OCI-LY1 (cell line): Measurements from ENCODE around the gene RTL1.

Source experiments
- H2AFZ ChIP-seq: fragments of 200-600 bp; sonication (generic), shearing (Covaris generic); 2 replicates; pipeline ENCODE4 v1.6.0; 2014; ENCODE audit warnings: antibody characterized with exemption, mild to moderate bottlenecking, low read length
- H3F3A ChIP-seq: fragments of 200-600 bp; sonication (generic), shearing (Covaris generic); 2 replicates; pipeline ENCODE4 v1.6.0; 2014; ENCODE audit warnings: mild to moderate bottlenecking, antibody characterized with exemption, low read length, moderate library complexity; ENCODE audit not compliant: insufficient read depth
- H3K27ac ChIP-seq: fragments of 200-600 bp; sonication (generic); 2 replicates; pipeline ENCODE4 v1.5.1; 2014; ENCODE audit warnings: low read length, mixed run types, mild to moderate bottlenecking, low read depth; ENCODE audit not compliant: poor library complexity, severe bottlenecking
- H3K27me3 ChIP-seq: fragments of 200-600 bp; sonication (generic); 2 replicates; pipeline ENCODE4 v1.6.0; 2014; ENCODE audit warnings: antibody characterized with exemption, mild to moderate bottlenecking, low read length, moderate library complexity; ENCODE audit not compliant: insufficient read depth
- H3K36me3 ChIP-seq: fragments of 200-600 bp; sonication (generic); 2 replicates; pipeline ENCODE4 v1.6.1; 2014; ENCODE audit warnings: mild to moderate bottlenecking, antibody characterized with exemption, low read length, moderate library complexity, mixed read lengths; ENCODE audit not compliant: insufficient read depth
- H3K4me1 ChIP-seq: fragments of 200-600 bp; sonication (generic); 2 replicates; pipeline ENCODE4 v1.5.1; 2014; ENCODE audit warnings: mild to moderate bottlenecking, low read length, moderate library complexity; ENCODE audit not compliant: insufficient read depth, severe bottlenecking
- H3K4me2 ChIP-seq: fragments of 200-600 bp; sonication (generic), shearing (Covaris generic); 2 replicates; pipeline ENCODE4 v1.6.1; 2014; ENCODE audit warnings: low read length
- H3K4me3 ChIP-seq: fragments of 200-600 bp; sonication (generic); 2 replicates; pipeline ENCODE4 v1.5.1; 2014; ENCODE audit warnings: low read length, low read depth, mild to moderate bottlenecking, mixed read lengths; ENCODE audit not compliant: poor library complexity, severe bottlenecking
- H3K79me2 ChIP-seq: fragments of 200-600 bp; shearing (Covaris generic); 2 replicates; pipeline ENCODE4 v1.6.1; 2016; ENCODE audit warnings: mixed run types, low read length, mixed read lengths; ENCODE audit not compliant: insufficient read depth
- H3K9ac ChIP-seq: fragments of 200-600 bp; sonication (generic), shearing (Covaris generic); 2 replicates; pipeline ENCODE4 v1.6.1; 2014; ENCODE audit warnings: mild to moderate bottlenecking, low read length, mixed read lengths
- H3K9me2 ChIP-seq: fragments of 200-600 bp; sonication (generic), shearing (Covaris generic); 2 replicates; pipeline ENCODE4 v1.6.1; 2014; ENCODE audit warnings: low read depth, mild to moderate bottlenecking, low read length, mixed read lengths
- H3K9me3 ChIP-seq: fragments of 200-600 bp; shearing (Covaris generic); 2 replicates; pipeline ENCODE4 v1.6.1; 2014; ENCODE audit warnings: low read length, mixed read lengths
- H4K20me1 ChIP-seq: fragments of 200-600 bp; sonication (generic), shearing (Covaris generic); 2 replicates; pipeline ENCODE4 v1.6.0; 2016; ENCODE audit warnings: mild to moderate bottlenecking, low read length; ENCODE audit not compliant: insufficient read depth
- EZH2 ChIP-seq: fragments of 200-600 bp; sonication (generic), shearing (Covaris generic); IDR thresholded peaks from 2 replicates; pipeline ENCODE4 v1.8.0; 2017; ENCODE audit warnings: borderline replicate concordance, mixed run types, mild to moderate bottlenecking, antibody characterized with exemption, low read length, moderate library complexity, mixed read lengths
- TF ChIP-seq, protein P1 (sequence below): fragments of 200-600 bp; sonication (generic), shearing (Covaris generic); IDR thresholded peaks from 2 replicates; pipeline ENCODE4 v1.5.1; 2017; ENCODE audit warnings: mild to moderate bottlenecking, antibody characterized with exemption, low read length, moderate library complexity, mixed read lengths

The RTL1 gene

DNA sequence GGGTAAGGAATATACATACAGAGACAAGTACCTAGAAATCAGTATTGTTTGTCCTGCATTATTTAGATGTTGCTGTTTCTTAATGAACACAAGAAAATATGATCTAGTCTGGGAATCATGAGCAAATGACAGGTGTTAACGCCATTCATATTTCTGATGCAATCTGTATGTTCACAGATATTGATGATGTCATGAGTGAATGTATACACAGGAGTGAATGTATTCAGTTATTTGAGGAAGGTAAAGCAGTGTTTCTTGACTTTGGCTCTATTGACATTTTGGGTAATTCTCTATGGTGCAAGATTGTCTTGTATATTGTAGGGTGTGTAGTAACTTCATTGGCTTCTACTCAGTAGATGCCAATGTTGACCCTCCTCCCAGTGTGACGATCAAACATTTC lies 26.7 kb upstream of the RTL1 start:
- H3K4me3 ChIP-seq = no peak overlapping the region
- H3F3A ChIP-seq = no peaks in the 10 kb centered on the region
- no peaks in the 10 kb centered on the region for H3K9me2 ChIP-seq
- no peaks in the 10 kb centered on the region for H3K36me3 ChIP-seq
- H3K9me3 ChIP-seq = no peaks in the 10 kb centered on the region
- no peak overlapping the region for H3K4me2 ChIP-seq
- no peaks in the 10 kb centered on the region for H3K79me2 ChIP-seq
- no peaks in the 10 kb centered on the region for H3K27me3 ChIP-seq
- no peak overlapping the region for H2AFZ ChIP-seq
- no peaks in the 10 kb centered on the region for H4K20me1 ChIP-seq
- no peaks in the 10 kb centered on the region for H3K4me1 ChIP-seq
- TF ChIP-seq EZH2 = no peak
- TF ChIP-seq, protein P1, sequence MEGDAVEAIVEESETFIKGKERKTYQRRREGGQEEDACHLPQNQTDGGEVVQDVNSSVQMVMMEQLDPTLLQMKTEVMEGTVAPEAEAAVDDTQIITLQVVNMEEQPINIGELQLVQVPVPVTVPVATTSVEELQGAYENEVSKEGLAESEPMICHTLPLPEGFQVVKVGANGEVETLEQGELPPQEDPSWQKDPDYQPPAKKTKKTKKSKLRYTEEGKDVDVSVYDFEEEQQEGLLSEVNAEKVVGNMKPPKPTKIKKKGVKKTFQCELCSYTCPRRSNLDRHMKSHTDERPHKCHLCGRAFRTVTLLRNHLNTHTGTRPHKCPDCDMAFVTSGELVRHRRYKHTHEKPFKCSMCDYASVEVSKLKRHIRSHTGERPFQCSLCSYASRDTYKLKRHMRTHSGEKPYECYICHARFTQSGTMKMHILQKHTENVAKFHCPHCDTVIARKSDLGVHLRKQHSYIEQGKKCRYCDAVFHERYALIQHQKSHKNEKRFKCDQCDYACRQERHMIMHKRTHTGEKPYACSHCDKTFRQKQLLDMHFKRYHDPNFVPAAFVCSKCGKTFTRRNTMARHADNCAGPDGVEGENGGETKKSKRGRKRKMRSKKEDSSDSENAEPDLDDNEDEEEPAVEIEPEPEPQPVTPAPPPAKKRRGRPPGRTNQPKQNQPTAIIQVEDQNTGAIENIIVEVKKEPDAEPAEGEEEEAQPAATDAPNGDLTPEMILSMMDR = no peak
- H3K9ac ChIP-seq = no peak overlapping the region
- no peak overlapping the region for H3K27ac ChIP-seq

DNA sequence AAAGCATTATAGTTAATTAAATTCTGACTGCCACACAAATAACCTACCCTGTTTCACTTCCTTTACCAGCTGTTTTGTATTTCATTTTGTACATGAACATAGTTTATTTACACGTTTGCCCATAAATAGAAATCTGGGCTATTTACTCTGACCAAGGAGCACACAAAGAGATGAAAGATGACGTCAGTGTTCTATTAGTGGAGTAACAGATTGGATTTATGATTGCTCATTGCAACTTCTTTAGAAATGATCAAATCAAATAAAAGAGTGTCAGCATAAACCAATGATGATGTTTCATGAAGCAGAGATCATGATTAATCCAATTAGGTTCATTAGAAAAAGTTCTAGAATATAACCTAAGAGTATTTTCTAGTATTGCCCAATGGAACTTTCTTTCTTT lies 12.0 kb upstream of the RTL1 start:
- no peak overlapping the region for H3K4me2 ChIP-seq
- H3K9me2 ChIP-seq = no peaks in the 10 kb centered on the region
- no peak for TF ChIP-seq EZH2
- TF ChIP-seq, protein P1 = no peak
- no peaks in the 10 kb centered on the region for H3K9me3 ChIP-seq
- no peak overlapping the region for H3K27ac ChIP-seq
- H3K4me1 ChIP-seq = no peaks in the 10 kb centered on the region
- no peak overlapping the region for H3K9ac ChIP-seq
- no peaks in the 10 kb centered on the region for H3K79me2 ChIP-seq
- H2AFZ ChIP-seq = no peak overlapping the region
- H3K4me3 ChIP-seq = no peak overlapping the region
- H4K20me1 ChIP-seq = no peaks in the 10 kb centered on the region
- no peaks in the 10 kb centered on the region for H3K27me3 ChIP-seq
- no peaks in the 10 kb centered on the region for H3F3A ChIP-seq
- H3K36me3 ChIP-seq = no peaks in the 10 kb centered on the region

DNA sequence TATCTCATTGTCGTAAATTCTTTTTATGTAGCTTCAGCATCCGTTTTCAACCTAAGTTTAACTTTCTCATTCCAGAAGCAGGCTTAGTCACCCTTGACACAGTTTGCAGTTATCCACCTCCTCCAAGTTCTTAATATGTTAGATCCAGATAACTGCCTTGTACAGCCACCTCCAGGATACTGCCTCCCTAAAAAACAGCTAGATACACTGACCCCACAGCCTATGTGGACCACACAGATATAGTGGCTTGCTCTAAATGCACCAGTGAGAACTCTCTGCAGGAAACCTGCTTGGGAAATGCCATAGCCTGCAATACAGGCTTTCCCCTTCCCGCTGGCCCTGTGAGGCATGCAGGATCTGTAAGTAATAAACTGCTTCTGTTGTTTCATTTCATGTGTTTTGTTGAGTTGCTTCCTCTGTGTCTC lies 11.1 kb upstream of the RTL1 start:
- H3K4me1 ChIP-seq = no peaks in the 10 kb centered on the region
- H3K79me2 ChIP-seq = no peaks in the 10 kb centered on the region
- H2AFZ ChIP-seq = no peak overlapping the region
- no peak overlapping the region for H3K27ac ChIP-seq
- no peaks in the 10 kb centered on the region for H3K9me2 ChIP-seq
- no peak overlapping the region for H3K4me3 ChIP-seq
- H3K27me3 ChIP-seq = no peaks in the 10 kb centered on the region
- no peaks in the 10 kb centered on the region for H4K20me1 ChIP-seq
- H3K9ac ChIP-seq = no peak overlapping the region
- TF ChIP-seq EZH2 = no peak
- TF ChIP-seq, protein P1 = no peak
- H3K4me2 ChIP-seq = no peak overlapping the region
- H3K36me3 ChIP-seq = no peaks in the 10 kb centered on the region
- H3K9me3 ChIP-seq = no peaks in the 10 kb centered on the region
- no peaks in the 10 kb centered on the region for H3F3A ChIP-seq
